Measurements from ENCODE around the gene TUBGCP6. TPM values are rescaled to one million over a fixed set of nuclear protein-coding genes. Genes with fewer than 3 reads are reported as not detected.

The TUBGCP6 gene
- total RNA-seq, 4 donors from 2014 or later = 43.8 to 110 (median 73.1) TPM

DNA sequence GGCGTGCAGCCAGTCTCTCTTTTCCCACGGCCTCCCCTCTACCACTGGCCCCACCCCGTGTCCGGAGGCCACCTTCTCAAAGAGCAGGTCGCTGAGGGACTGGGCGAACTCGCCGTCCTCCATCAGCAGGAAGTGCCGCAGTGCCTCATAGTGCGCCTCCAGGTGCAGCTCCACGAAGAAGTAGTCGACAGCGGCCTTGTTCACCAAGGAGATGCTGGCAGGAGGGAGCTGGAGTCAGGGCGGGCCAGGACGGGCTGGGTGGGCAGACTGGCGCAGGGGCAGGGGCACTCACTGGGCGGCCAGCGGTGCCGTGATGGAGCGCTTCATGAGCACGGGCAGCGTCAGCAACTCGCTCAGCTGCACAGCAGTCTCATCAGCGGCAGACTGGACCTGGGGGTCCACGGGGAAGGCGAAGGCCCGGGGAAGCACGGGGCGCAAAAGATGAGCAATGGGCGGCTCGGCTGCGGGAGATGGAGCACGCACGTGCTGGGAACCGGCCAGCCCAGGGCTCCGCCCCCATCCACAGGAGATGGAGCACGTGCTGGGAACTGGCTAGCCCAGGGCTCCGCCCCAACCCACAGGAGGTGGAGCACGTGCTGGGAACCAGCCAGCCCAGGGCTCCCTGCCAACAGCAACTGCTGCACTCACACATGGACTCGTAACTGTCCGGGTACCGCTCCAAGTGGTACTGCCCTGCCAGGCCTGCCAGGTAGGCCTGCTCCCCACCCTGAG, 25.7 kb downstream of the TUBGCP6 start:
- Histone ChIP-seq H3K27ac (no peak overlapping the region), H3K4me3 (no peak overlapping the region), H3K27me3 (no peaks in the 10 kb centered on the region), H3K36me3 (peaks cover 0 to 48% (median 25%) of the 10 kb centered on the region in 4 donors), H3K9me3 (no peaks in the 10 kb centered on the region), H3K4me1 (peaks cover 0 to 8% (median 2%) of the 10 kb centered on the region in 4 donors)
- WGBS, 2 donors (ENCODE audit: low coverage in 1 of 2) = 87% methylated on average over 28 of the region's 42 CpGs; no CpG with 5 or more reads in 1 of the 2 donors
- peak in 1 of 3 donors; percentile 61 for TF ChIP-seq POLR2AphosphoS5 (IDR thresholded peaks at IDR 0.05)
- no peak for TF ChIP-seq POLR2A (IDR thresholded peaks at IDR 0.05)
- intact Hi-C loops (cut with DNase I; ENCODE audit: low total_unique reads) = no loop called here
- in situ Hi-C loops (cut with MboI; ENCODE audit: low pct_ligation_motif_present in 1 of 4, low pct_unique_long_range_greater_than_20kb in 1 of 4, low sequenced_read_pairs in 3 of 4) = loop anchor here in 1 of 4 donors (10.0 kb wide), 1 partner anchor 74 kb away; no protein-coding TSS in a partner anchor
- peak; percentile 89 for DNase-seq

DNA sequence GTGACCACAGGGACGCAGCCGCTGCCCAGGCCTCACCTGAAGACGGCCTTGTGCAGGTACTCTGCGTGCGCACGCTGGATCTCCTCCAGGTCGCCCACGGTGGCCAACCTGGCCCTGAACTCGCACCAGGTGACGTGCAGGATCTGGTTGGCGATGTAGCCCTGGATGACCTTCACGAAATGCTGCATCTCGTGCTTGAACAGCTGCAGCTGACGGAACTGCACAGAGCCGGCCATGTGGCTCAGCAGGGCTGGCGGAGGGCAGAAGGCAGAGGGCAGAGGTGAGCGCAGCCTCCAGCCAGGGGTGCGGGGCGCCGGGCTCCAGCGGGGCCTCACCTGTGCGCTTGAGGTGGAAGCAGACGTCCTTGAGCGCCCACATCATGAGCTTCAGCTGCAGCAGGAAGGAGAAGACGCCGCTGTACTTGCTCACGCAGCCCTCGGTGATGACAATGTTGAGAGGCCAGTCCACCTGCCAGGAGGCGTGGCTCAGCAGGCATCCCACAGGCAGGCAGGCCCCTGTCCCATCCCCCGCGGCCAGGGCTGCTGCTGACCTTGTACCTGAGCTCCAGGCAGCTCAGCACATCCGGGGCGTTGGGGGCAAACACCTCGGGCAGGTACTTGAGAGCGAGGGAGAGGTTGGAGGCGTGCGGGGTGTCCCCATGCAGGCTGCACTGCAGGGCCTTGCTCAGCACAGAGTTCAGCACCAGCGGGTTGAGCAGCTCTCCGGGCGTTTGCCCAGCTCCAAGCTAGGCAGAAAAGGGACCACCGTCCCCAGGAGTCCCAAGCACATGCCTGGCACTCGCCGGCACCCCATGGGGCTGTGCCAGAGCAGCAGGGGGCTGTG, 26.4 kb downstream of the TUBGCP6 start:
- Histone ChIP-seq H3K4me1 (peaks cover 0 to 8% (median 2%) of the 10 kb centered on the region in 4 donors), H3K27me3 (no peaks in the 10 kb centered on the region), H3K27ac (no peak overlapping the region), H3K4me3 (no peak overlapping the region), H3K36me3 (peaks cover 0 to 48% (median 25%) of the 10 kb centered on the region in 4 donors), H3K9me3 (no peaks in the 10 kb centered on the region)
- in situ Hi-C loops (cut with MboI; ENCODE audit: low pct_ligation_motif_present in 1 of 4, low pct_unique_long_range_greater_than_20kb in 1 of 4, low sequenced_read_pairs in 3 of 4) = loop anchor here in 1 of 4 donors (10.0 kb wide), 1 partner anchor 74 kb away; no protein-coding TSS in a partner anchor
- TF ChIP-seq POLR2A (IDR thresholded peaks at IDR 0.05) (no peak), POLR2AphosphoS5 (IDR thresholded peaks at IDR 0.05) (peak in 2 of 3 donors; percentile 11 to 19)
- 83 to 95% methylated on average over 4 to 37 of the region's 43 CpGs for WGBS, 2 donors (ENCODE audit: low coverage in 1 of 2)
- intact Hi-C loops (cut with DNase I; ENCODE audit: low total_unique reads) = no loop called here
- no peak for DNase-seq

DNA sequence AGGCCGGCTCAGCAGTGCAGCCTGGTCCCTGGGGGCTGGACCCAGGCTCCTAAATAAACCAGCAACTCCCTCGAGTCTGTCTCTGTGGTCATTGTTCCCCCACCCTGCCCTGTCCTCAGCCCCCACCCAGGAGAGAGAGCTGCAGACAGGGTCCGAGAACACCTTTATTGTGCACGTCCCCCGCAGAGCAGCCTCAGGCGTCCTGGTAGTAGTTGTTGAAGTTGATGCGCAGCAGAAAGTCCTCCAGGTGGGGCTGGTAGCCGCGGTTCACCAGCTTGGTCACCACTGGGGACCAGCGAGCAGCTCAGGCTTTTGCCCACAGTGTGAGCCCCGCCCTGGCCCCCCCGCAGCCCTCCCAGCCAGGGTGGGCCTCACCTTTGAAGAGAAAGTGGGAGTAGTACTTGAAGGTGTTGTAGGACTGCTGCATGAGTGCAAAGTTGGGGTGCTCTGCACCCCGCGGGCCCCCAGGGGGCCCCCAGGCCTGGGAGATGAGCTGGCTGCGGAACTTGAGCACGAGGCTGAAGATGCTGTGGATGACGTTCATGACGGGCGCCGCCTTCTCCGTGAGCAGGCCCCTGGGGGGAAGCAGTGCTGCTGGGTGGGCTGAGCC, 27.2 kb downstream of the TUBGCP6 start:
- in situ Hi-C loops (cut with MboI; ENCODE audit: low pct_ligation_motif_present in 1 of 4, low pct_unique_long_range_greater_than_20kb in 1 of 4, low sequenced_read_pairs in 3 of 4) (loop anchor here in 1 of 4 donors (10.0 kb wide), 1 partner anchor 73 kb away; no protein-coding TSS in a partner anchor), intact Hi-C loops (cut with DNase I; ENCODE audit: low total_unique reads) (no loop called here)
- Histone ChIP-seq H3K4me1 (peaks cover 0 to 8% (median 2%) of the 10 kb centered on the region in 4 donors), H3K27me3 (no peaks in the 10 kb centered on the region), H3K36me3 (peaks cover 0 to 48% (median 21%) of the 10 kb centered on the region in 4 donors), H3K27ac (no peak overlapping the region), H3K9me3 (no peaks in the 10 kb centered on the region), H3K4me3 (no peak overlapping the region)
- DNase-seq = no peak
- TF ChIP-seq, protein P1, sequence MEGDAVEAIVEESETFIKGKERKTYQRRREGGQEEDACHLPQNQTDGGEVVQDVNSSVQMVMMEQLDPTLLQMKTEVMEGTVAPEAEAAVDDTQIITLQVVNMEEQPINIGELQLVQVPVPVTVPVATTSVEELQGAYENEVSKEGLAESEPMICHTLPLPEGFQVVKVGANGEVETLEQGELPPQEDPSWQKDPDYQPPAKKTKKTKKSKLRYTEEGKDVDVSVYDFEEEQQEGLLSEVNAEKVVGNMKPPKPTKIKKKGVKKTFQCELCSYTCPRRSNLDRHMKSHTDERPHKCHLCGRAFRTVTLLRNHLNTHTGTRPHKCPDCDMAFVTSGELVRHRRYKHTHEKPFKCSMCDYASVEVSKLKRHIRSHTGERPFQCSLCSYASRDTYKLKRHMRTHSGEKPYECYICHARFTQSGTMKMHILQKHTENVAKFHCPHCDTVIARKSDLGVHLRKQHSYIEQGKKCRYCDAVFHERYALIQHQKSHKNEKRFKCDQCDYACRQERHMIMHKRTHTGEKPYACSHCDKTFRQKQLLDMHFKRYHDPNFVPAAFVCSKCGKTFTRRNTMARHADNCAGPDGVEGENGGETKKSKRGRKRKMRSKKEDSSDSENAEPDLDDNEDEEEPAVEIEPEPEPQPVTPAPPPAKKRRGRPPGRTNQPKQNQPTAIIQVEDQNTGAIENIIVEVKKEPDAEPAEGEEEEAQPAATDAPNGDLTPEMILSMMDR (IDR thresholded peaks at IDR 0.05) = no peak
- TF ChIP-seq POLR2A (IDR thresholded peaks at IDR 0.05) (no peak), EP300 (IDR thresholded peaks at IDR 0.05; ENCODE audit: low read depth) (no peak), POLR2AphosphoS5 (IDR thresholded peaks at IDR 0.05) (no peak)
- 90% methylated on average over 19 of the region's 21 CpGs; no CpG with 5 or more reads in 1 of the 2 donors for WGBS, 2 donors (ENCODE audit: low coverage in 1 of 2)

DNA sequence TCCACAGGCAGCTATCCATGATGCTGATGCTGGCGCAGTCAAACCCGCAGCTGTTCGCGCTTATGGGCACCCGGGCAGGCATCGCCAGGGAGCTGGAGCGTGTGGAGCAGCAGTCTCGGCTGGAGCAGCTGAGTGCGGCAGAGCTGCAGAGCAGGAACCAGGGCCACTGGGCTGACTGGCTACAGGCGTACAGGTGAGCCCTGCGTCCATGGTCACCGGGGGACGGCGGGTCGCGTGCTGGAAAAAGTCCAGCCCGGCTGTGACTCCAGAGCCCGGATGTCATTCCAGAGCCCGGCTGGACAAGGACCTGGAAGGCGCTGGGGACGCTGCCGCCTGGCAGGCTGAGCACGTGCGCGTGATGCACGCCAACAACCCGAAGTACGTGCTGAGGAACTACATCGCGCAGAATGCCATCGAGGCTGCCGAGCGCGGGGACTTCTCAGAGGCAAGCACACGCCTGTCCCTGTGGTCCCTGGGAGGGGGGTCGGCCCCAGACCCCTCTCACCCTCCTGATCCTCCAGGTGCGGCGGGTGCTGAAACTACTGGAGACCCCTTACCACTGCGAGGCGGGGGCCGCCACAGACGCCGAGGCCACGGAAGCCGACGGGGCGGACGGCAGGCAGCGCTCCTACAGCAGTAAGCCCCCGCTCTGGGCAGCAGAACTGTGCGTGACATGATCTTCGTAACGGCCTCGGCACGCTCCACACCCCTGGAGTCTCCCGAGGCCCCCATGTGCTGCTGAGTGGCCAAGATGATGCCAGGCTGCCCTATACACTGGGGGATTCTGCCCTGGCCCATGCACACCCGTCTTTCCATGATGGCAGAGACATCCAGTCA, 27.9 kb downstream of the TUBGCP6 start:
- intact Hi-C loops (cut with DNase I; ENCODE audit: low total_unique reads) = no loop called here
- Histone ChIP-seq H3K9me3 (no peaks in the 10 kb centered on the region), H3K4me1 (peaks cover 0 to 8% (median 2%) of the 10 kb centered on the region in 4 donors), H3K36me3 (peaks cover 0 to 44% (median 18%) of the 10 kb centered on the region in 4 donors), H3K27ac (no peak overlapping the region), H3K4me3 (no peak overlapping the region), H3K27me3 (no peaks in the 10 kb centered on the region)
- in situ Hi-C loops (cut with MboI; ENCODE audit: low pct_ligation_motif_present in 1 of 4, low pct_unique_long_range_greater_than_20kb in 1 of 4, low sequenced_read_pairs in 3 of 4) = loop anchor here in 1 of 4 donors (10.0 kb wide), 1 partner anchor 72 kb away; no protein-coding TSS in a partner anchor
- 95% methylated on average over 57 of the region's 57 CpGs; no CpG with 5 or more reads in 1 of the 2 donors for WGBS, 2 donors (ENCODE audit: low coverage in 1 of 2)
- no peak for DNase-seq
- TF ChIP-seq POLR2A (IDR thresholded peaks at IDR 0.05) = no peak
- TF ChIP-seq POLR2AphosphoS5 (IDR thresholded peaks at IDR 0.05) = no peak
- TF ChIP-seq EP300 (IDR thresholded peaks at IDR 0.05; ENCODE audit: low read depth) = no peak

Data from transverse colon (tissue), 4 donors.